ENCODE results near the gene HNRNPH1.

DNA sequence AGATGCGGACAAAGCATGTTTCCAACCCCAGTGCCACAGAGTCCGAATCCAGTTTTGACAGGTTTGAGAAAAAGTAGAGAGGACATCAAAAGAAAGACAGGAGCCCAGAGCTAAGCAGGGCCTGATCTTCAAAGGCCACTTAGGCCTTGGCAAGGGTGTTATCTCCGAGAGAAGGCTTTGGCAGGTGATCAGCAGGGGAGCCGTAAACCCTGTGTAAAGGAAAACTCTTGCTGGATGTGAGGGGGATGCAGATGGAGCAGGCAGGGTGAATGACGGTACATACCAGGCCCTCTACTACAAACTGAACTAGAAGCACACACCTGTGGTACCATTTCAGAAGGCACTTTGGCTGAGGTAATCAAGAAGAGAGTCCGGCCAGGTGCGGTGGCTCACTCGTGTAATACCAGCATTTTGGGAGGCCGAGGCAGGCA lies 1.4 kb upstream of the HNRNPH1 start:
- TF ChIP-seq, protein P1, sequence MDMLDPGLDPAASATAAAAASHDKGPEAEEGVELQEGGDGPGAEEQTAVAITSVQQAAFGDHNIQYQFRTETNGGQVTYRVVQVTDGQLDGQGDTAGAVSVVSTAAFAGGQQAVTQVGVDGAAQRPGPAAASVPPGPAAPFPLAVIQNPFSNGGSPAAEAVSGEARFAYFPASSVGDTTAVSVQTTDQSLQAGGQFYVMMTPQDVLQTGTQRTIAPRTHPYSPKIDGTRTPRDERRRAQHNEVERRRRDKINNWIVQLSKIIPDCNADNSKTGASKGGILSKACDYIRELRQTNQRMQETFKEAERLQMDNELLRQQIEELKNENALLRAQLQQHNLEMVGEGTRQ (IDR thresholded peaks at IDR 0.05; ENCODE audit: low read depth, low read length): no peak
- TF ChIP-seq, protein P1 (CRISPR knock-in tag; IDR thresholded peaks at IDR 0.05; ENCODE audit: borderline replicate concordance): no peak
- TF ChIP-seq, protein P2, sequence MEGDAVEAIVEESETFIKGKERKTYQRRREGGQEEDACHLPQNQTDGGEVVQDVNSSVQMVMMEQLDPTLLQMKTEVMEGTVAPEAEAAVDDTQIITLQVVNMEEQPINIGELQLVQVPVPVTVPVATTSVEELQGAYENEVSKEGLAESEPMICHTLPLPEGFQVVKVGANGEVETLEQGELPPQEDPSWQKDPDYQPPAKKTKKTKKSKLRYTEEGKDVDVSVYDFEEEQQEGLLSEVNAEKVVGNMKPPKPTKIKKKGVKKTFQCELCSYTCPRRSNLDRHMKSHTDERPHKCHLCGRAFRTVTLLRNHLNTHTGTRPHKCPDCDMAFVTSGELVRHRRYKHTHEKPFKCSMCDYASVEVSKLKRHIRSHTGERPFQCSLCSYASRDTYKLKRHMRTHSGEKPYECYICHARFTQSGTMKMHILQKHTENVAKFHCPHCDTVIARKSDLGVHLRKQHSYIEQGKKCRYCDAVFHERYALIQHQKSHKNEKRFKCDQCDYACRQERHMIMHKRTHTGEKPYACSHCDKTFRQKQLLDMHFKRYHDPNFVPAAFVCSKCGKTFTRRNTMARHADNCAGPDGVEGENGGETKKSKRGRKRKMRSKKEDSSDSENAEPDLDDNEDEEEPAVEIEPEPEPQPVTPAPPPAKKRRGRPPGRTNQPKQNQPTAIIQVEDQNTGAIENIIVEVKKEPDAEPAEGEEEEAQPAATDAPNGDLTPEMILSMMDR (CRISPR knock-in tag; IDR thresholded peaks at IDR 0.05): no peak
- TF ChIP-seq ZNF136 (CRISPR knock-in tag; IDR thresholded peaks at IDR 0.05; ENCODE audit: low read depth): no peak
- TF ChIP-seq ZNF274 (CRISPR knock-in tag; IDR thresholded peaks at IDR 0.05): no peak
- TF ChIP-seq, protein P3, sequence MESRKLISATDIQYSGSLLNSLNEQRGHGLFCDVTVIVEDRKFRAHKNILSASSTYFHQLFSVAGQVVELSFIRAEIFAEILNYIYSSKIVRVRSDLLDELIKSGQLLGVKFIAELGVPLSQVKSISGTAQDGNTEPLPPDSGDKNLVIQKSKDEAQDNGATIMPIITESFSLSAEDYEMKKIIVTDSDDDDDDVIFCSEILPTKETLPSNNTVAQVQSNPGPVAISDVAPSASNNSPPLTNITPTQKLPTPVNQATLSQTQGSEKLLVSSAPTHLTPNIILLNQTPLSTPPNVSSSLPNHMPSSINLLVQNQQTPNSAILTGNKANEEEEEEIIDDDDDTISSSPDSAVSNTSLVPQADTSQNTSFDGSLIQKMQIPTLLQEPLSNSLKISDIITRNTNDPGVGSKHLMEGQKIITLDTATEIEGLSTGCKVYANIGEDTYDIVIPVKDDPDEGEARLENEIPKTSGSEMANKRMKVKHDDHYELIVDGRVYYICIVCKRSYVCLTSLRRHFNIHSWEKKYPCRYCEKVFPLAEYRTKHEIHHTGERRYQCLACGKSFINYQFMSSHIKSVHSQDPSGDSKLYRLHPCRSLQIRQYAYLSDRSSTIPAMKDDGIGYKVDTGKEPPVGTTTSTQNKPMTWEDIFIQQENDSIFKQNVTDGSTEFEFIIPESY (CRISPR knock-in tag; IDR thresholded peaks at IDR 0.05): no peak
- no peak for TF ChIP-seq ASH2L (IDR thresholded peaks at IDR 0.05; ENCODE audit: insufficient read length, low read depth, low read length)
- no peak for TF ChIP-seq SNRNP70 (IDR thresholded peaks at IDR 0.05; ENCODE audit: low read depth, low read length)
- TF ChIP-seq NRL (CRISPR knock-in tag; IDR thresholded peaks at IDR 0.05; ENCODE audit: borderline replicate concordance): no peak
- TF ChIP-seq GABPA (IDR thresholded peaks at IDR 0.05; ENCODE audit: low read depth, low read length): no peak
- TF ChIP-seq GABPA (CRISPR knock-in tag; IDR thresholded peaks at IDR 0.05; ENCODE audit: low read depth): no peak

Data from HepG2 (cell line).